B cell (primary cell): ENCODE data around the gene MSANTD3.

Source experiments
- CTCF ChIP-seq: fragments of 200-600 bp; IDR thresholded peaks from one replicate; pipeline ENCODE4 v1.8.0; 2022; ENCODE audit warnings: antibody characterized with exemption, mild to moderate bottlenecking
- EZH2 ChIP-seq: IDR thresholded peaks from 2 replicates; pipeline ENCODE4 v1.6.1; 2012; ENCODE audit warnings: borderline replicate concordance, low read depth, mild to moderate bottlenecking, moderate library complexity, low read length; ENCODE audit not compliant: insufficient read depth, poor library complexity, severe bottlenecking

- TF ChIP-seq CTCF = no peak
- TF ChIP-seq EZH2 = no peak
Observed at GRCh38 chr9:100397529-100398266, 29.2 kb upstream of the MSANTD3 start.
